IPS-18a (cell line): ENCODE data around the gene ARMC3.
"Not testable (repeated sequence)": the region's sequence is repeated elsewhere in the genome, so short reads cannot be mapped to it uniquely, and the experiment has no call there.

Experiments used
- H3K27ac ChIP-seq: one replicate; pipeline ENCODE4 v1.5.1; 2013; ENCODE audit warnings: low read length
- H3K27me3 ChIP-seq: one replicate; pipeline ENCODE4 v1.6.1; 2013; ENCODE audit warnings: mild to moderate bottlenecking, low read length; ENCODE audit not compliant: control insufficient read depth, insufficient read depth
- H3K36me3 ChIP-seq: one replicate; pipeline ENCODE4 v1.6.1; 2013; ENCODE audit warnings: low read depth, low read length; ENCODE audit not compliant: control insufficient read depth
- H3K4me1 ChIP-seq: one replicate; pipeline ENCODE4 v1.6.1; 2013; ENCODE audit warnings: low read depth, low read length; ENCODE audit not compliant: control insufficient read depth
- H3K4me3 ChIP-seq: one replicate; pipeline ENCODE4 v1.5.1; 2013; ENCODE audit warnings: low read length
- H3K9ac ChIP-seq: one replicate; pipeline ENCODE4 v1.6.1; 2013; ENCODE audit warnings: mild to moderate bottlenecking, low read length, moderate library complexity
- H3K9me3 ChIP-seq: one replicate; pipeline ENCODE4 v1.6.1; 2013; ENCODE audit warnings: low read depth, low read length; ENCODE audit not compliant: control insufficient read depth

The ARMC3 gene

GRCh38 chr10:23055424-23056185, 127.8 kb downstream of the ARMC3 start:
- Histone ChIP-seq H3K4me1 (peaks cover 40% of the 10 kb centered on the region), H3K9me3 (no peaks in the 10 kb centered on the region), H3K9ac (peak overlapping the region; percentile 75), H3K36me3 (no peaks in the 10 kb centered on the region), H3K27me3 (no peaks in the 10 kb centered on the region), H3K27ac (peak overlapping the region; percentile 86), H3K4me3 (peak overlapping the region; percentile 32)

- Histone ChIP-seq H3K27me3 (no peaks in the 10 kb centered on the region), H3K9me3 (no peaks in the 10 kb centered on the region), H3K4me1 (peaks cover 40% of the 10 kb centered on the region), H3K36me3 (no peaks in the 10 kb centered on the region), H3K27ac (peak overlapping the region; percentile 86), H3K9ac (peak overlapping the region; percentile 75), H3K4me3 (peak overlapping the region; percentile 32)
These were observed 128.3 kb downstream of the ARMC3 start for GRCh38 chr10:23056186-23056579.

GRCh38 chr10:23058366-23058765, 130.5 kb downstream of the ARMC3 start:
- Histone ChIP-seq H3K27ac (no peak overlapping the region), H3K9ac (no peak overlapping the region), H3K27me3 (no peaks in the 10 kb centered on the region), H3K4me3 (no peak overlapping the region), H3K36me3 (no peaks in the 10 kb centered on the region), H3K9me3 (no peaks in the 10 kb centered on the region), H3K4me1 (peaks cover 36% of the 10 kb centered on the region)

- Histone ChIP-seq H3K27ac (no peak overlapping the region), H3K4me1 (peaks cover 24% of the 10 kb centered on the region), H3K36me3 (no peaks in the 10 kb centered on the region), H3K9me3 (no peaks in the 10 kb centered on the region), H3K4me3 (no peak overlapping the region), H3K27me3 (no peaks in the 10 kb centered on the region), H3K9ac (no peak overlapping the region)
These were observed 133.1 kb downstream of the ARMC3 start for GRCh38 chr10:23060918-23061317.

GRCh38 chr10:23063045-23063972, 135.5 kb downstream of the ARMC3 start:
- Histone ChIP-seq H3K9ac (no peak overlapping the region), H3K9me3 (no peaks in the 10 kb centered on the region), H3K27ac (no peak overlapping the region), H3K27me3 (no peaks in the 10 kb centered on the region), H3K4me3 (no peak overlapping the region), H3K4me1 (peaks cover 16% of the 10 kb centered on the region), H3K36me3 (no peaks in the 10 kb centered on the region)

- H3K9ac ChIP-seq = no peak overlapping the region
- H3K4me3 ChIP-seq = no peak overlapping the region
- no peaks in the 10 kb centered on the region for H3K36me3 ChIP-seq
- H3K27me3 ChIP-seq = no peaks in the 10 kb centered on the region
- no peak overlapping the region for H3K27ac ChIP-seq
- no peaks in the 10 kb centered on the region for H3K9me3 ChIP-seq
- H3K4me1 ChIP-seq = peaks cover 16% of the 10 kb centered on the region
These were observed 136.3 kb downstream of the ARMC3 start for GRCh38 chr10:23063973-23064812.

GRCh38 chr10:23064813-23065114, 136.9 kb downstream of the ARMC3 start:
- not testable (repeated sequence) for H3K9me3 ChIP-seq, H3K27me3 ChIP-seq, H3K9ac ChIP-seq, H3K4me3 ChIP-seq, H3K36me3 ChIP-seq, H3K27ac ChIP-seq
- peaks cover 16% of the 10 kb centered on the region for H3K4me1 ChIP-seq

GRCh38 chr10:23065181-23065948, 137.5 kb downstream of the ARMC3 start:
- H3K36me3 ChIP-seq = no peaks in the 10 kb centered on the region
- peaks cover 12% of the 10 kb centered on the region for H3K4me1 ChIP-seq
- no peak overlapping the region for H3K4me3 ChIP-seq
- no peaks in the 10 kb centered on the region for H3K27me3 ChIP-seq
- no peak overlapping the region for H3K27ac ChIP-seq
- no peak overlapping the region for H3K9ac ChIP-seq
- no peaks in the 10 kb centered on the region for H3K9me3 ChIP-seq

GRCh38 chr10:23067337-23067736, 139.5 kb downstream of the ARMC3 start:
- H3K36me3 ChIP-seq = no peaks in the 10 kb centered on the region
- H3K4me3 ChIP-seq = no peak overlapping the region
- peaks cover 10% of the 10 kb centered on the region for H3K4me1 ChIP-seq
- H3K27ac ChIP-seq = no peak overlapping the region
- no peaks in the 10 kb centered on the region for H3K9me3 ChIP-seq
- H3K9ac ChIP-seq = no peak overlapping the region
- H3K27me3 ChIP-seq = no peaks in the 10 kb centered on the region

- peaks cover 8% of the 10 kb centered on the region for H3K4me1 ChIP-seq
- H3K9me3 ChIP-seq = no peaks in the 10 kb centered on the region
- no peak overlapping the region for H3K27ac ChIP-seq
- H3K9ac ChIP-seq = no peak overlapping the region
- no peaks in the 10 kb centered on the region for H3K27me3 ChIP-seq
- H3K36me3 ChIP-seq = no peaks in the 10 kb centered on the region
- H3K4me3 ChIP-seq = no peak overlapping the region
These were observed 140.3 kb downstream of the ARMC3 start for GRCh38 chr10:23067939-23068775.
